GM23248 (cell line): ENCODE results near the gene VPS54.

Experiments
- EZH2 ChIP-seq: fragments of 200-600 bp; sonication (generic); IDR thresholded peaks from 2 replicates; pipeline ENCODE4 v1.6.1; 2018; ENCODE audit warnings: antibody characterized with exemption, mild to moderate bottlenecking; ENCODE audit not compliant: insufficient read depth, poor library complexity, severe bottlenecking
- EZH2phosphoT487 ChIP-seq: fragments of 200-600 bp; sonication (generic); IDR thresholded peaks from 2 replicates; pipeline ENCODE4 v1.6.1; 2018; ENCODE audit warnings: antibody characterized with exemption, moderate library complexity, mild to moderate bottlenecking, low read depth; ENCODE audit not compliant: insufficient read depth

DNA sequence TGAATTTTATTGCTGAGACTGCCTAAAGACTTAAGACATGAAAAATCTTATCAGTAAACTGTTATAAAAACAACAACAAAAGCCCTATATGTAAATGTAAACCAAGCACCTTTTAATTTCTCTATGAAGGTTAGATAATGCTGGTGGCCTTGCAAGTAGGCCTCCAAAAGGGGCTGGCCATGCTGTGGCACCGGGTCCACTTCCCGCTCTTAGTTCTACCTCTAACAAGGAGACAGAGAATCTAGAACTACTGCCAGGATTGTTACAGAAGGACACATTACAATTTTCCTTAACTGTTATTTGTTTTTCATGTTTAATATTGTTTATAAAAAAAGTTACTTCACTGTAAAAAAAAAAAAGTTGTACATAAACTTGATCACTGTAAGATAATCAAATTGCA, 128.6 kb downstream of the VPS54 start:
- TF ChIP-seq EZH2phosphoT487, result no peak
- no peak for TF ChIP-seq EZH2
